GM18505 (cell line): ENCODE measurements around the gene RASSF9.

ENCODE experiments used
- ATAC-seq: cut with Tn5 transposase; IDR thresholded peaks from one replicate; pipeline ENCODE4 v1.9.1; 2021; ENCODE audit not compliant: unreplicated experiment
- POLR2A ChIP-seq: IDR thresholded peaks from 4 replicates; pipeline ENCODE4 v1.6.1; 2011; ENCODE audit warnings: borderline replicate concordance; ENCODE audit not compliant: insufficient read depth, insufficient read length; ENCODE audit errors: extremely low read depth

Gene RASSF9

DNA sequence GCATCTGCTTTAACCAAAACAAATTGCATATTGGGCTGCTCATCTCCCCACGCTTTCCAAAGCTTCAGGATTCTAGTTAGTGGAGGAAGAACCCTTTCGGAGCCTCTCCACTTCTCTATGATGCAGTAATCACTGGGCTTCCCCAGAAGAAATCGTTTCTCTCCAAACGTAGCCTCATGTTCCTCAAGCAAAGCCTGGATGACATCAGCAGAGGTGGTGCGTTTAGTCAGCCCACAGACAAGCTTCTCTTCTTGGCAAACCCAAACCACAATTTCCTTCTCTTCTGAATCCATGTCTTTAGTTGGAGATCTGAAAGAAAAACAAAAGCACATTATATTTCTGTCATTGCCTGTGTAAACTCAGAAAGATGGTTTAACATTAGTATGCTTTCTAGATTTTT is 30.6 kb downstream of the RASSF9 start:
- no peak for TF ChIP-seq POLR2A
- no peak for ATAC-seq

GRCh38 chr12:85804663-85805062 is 31.5 kb downstream of the RASSF9 start:
- ATAC-seq = no peak

GRCh38 chr12:85803923-85804322 is 32.3 kb downstream of the RASSF9 start:
- ATAC-seq = no peak

More at GRCh38 chr12:85804663-85805062, 31.5 kb downstream of the RASSF9 start:
- no peak for TF ChIP-seq POLR2A

DNA sequence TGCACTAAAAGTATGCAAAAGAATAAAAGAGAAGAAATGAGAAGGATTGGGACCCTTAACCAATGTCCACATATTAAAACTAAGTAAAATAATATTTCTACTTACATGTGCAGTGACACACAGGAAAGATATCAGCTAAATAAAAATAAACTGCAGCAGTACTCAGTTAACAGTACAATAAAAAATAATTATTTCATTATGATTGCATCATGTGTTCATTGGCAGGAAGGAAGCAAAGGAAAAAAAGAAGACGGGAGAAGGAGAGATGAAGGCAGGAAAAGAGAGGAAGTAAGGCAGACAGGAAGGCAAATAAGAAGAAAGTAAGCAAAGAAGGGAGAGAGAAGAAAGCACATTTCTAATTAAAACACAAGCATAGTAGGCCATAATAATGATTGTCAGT is 33.0 kb downstream of the RASSF9 start:
- TF ChIP-seq POLR2A = no peak
- ATAC-seq = no peak

More at GRCh38 chr12:85803923-85804322, 32.3 kb downstream of the RASSF9 start:
- TF ChIP-seq POLR2A = no peak

- TF ChIP-seq POLR2A = no peak
- ATAC-seq = no peak
Observed at GRCh38 chr12:85798122-85798521, 38.1 kb downstream of the RASSF9 start.

- ATAC-seq = no peak
- TF ChIP-seq POLR2A = no peak
Observed at GRCh38 chr12:85796001-85796400, 40.2 kb downstream of the RASSF9 start.

- no peak for ATAC-seq
- TF ChIP-seq POLR2A = no peak
Observed at GRCh38 chr12:85794531-85794930, 41.7 kb downstream of the RASSF9 start.

- no peak for ATAC-seq
- no peak for TF ChIP-seq POLR2A
Observed at GRCh38 chr12:85784096-85784720, 52.0 kb downstream of the RASSF9 start.

GRCh38 chr12:85782711-85783110 is 53.5 kb downstream of the RASSF9 start:
- no peak for ATAC-seq
- no peak for TF ChIP-seq POLR2A

- no peak for TF ChIP-seq POLR2A
- no peak for ATAC-seq
Observed at GRCh38 chr12:85781766-85782165, 54.4 kb downstream of the RASSF9 start.

DNA sequence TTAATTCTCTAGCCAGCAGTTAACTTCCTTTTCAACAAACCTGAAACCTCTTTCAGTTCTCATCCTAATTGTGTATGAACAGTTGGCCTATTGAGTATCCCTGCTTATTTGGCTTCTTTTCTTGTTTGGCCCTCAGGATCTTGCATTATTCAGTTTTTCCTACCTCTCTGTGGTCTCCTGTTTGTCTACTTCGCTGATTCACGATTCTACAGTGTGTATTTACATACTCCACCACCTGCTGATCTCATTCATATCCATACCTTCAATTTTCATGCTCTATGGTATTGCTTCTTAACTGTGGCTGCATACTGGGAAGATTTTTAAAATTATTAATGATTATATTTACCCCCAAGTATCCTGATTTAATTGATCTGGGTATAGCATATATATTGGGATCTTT is 56.4 kb downstream of the RASSF9 start:
- no peak for TF ChIP-seq POLR2A

DNA sequence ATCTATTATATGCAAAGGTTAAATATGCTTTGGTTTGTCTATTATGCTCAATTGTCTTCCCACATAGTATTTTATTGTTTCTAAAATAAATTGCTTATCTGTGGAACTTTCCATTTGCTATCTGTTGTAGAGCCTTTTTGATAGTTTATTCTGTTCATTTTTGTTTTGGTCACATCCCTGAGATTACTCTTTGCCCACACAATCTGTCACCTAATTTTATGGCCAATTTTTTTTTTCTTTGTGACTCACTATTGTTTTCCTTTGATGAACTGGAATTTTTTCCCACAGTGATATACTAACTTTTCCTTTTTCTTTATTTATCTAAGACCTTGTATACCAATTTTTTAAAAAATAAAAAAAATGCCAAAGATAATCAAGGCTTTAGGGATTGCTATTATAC is 61.1 kb downstream of the RASSF9 start:
- no peak for ATAC-seq
- TF ChIP-seq POLR2A = no peak

More for the DNA sequence above, 56.4 kb downstream of the RASSF9 start:
- ATAC-seq = no peak

- ATAC-seq = no peak
- no peak for TF ChIP-seq POLR2A
Observed at GRCh38 chr12:85765453-85765869, 70.7 kb downstream of the RASSF9 start.

- TF ChIP-seq POLR2A = no peak
- ATAC-seq = no peak
Observed at GRCh38 chr12:85759623-85760022, 76.6 kb downstream of the RASSF9 start.

- ATAC-seq = no peak
Observed at GRCh38 chr12:85759091-85759490, 77.1 kb downstream of the RASSF9 start.

More at GRCh38 chr12:85759091-85759490, 77.1 kb downstream of the RASSF9 start:
- no peak for TF ChIP-seq POLR2A
